Liver (tissue), 9 donors: Measurements from ENCODE around the gene JAZF1. TPM values are rescaled to one million over a fixed set of nuclear protein-coding genes. Genes with fewer than 3 reads are reported as not detected.

Experiments used
- DNase-seq: peaks from one replicate; pipeline ENCODE4 v3.0.0-alpha.2; 2017; ENCODE audit warnings: low spot score
- H3K27ac ChIP-seq, 2 donors: one replicate each; pipeline ENCODE4 v1.7.0; 2013; ENCODE audit warnings: inconsistent platforms in 2 of 2, low read length in 2 of 2, control low read depth in 1 of 2, low read depth in 1 of 2, mild to moderate bottlenecking in 1 of 2
- H3K27me3 ChIP-seq, 4 donors: one replicate each; pipeline versions ENCODE4 v1.6.1 to v1.7.0; 2013; ENCODE audit warnings: low read length in 3 of 4, inconsistent platforms in 1 of 4, mild to moderate bottlenecking in 1 of 4, moderate library complexity in 1 of 4; ENCODE audit not compliant: control insufficient read depth in 4 of 4, insufficient read depth in 4 of 4
- H3K36me3 ChIP-seq, 4 donors: one replicate each; pipeline versions ENCODE4 v1.6.1 to v1.7.0; 2013; ENCODE audit warnings: low read length in 3 of 4, mild to moderate bottlenecking in 3 of 4, low read depth in 1 of 4, moderate library complexity in 1 of 4; ENCODE audit not compliant: control insufficient read depth in 4 of 4, insufficient read depth in 3 of 4
- H3K4me1 ChIP-seq, 4 donors: one replicate each; pipeline versions ENCODE4 v1.6.1 to v1.7.0; 2013; ENCODE audit warnings: low read length in 3 of 4, mild to moderate bottlenecking in 3 of 4, moderate library complexity in 1 of 4; ENCODE audit not compliant: control insufficient read depth in 4 of 4, insufficient read depth in 4 of 4
- H3K4me3 ChIP-seq, 3 donors: one replicate each; pipeline versions ENCODE4 v1.6.1 to v1.7.0; 2013; ENCODE audit warnings: low read length in 3 of 3, control low read depth in 1 of 3, low read depth in 1 of 3, mild to moderate bottlenecking in 1 of 3
- H3K9ac ChIP-seq, 2 donors: one replicate each; pipeline ENCODE4 v1.7.0; 2013; ENCODE audit warnings: low read length in 2 of 2, mild to moderate bottlenecking in 2 of 2, moderate library complexity in 2 of 2, control low read depth in 1 of 2, low read depth in 1 of 2
- H3K9me3 ChIP-seq, 4 donors: one replicate each; pipeline versions ENCODE4 v1.6.1 to v1.7.0; 2013; ENCODE audit warnings: low read length in 3 of 4; ENCODE audit not compliant: control insufficient read depth in 4 of 4
- EGR1 ChIP-seq, 2 donors: IDR thresholded peaks; 2 replicates each; pipeline ENCODE4 v1.6.1; 2016 to 2018; ENCODE audit warnings: antibody characterized with exemption in 2 of 2, low read depth in 2 of 2
- FOXA2 ChIP-seq: IDR thresholded peaks from 2 replicates; pipeline ENCODE4 v1.6.1; 2016; ENCODE audit warnings: antibody characterized with exemption
- REST ChIP-seq: IDR thresholded peaks from 2 replicates; pipeline ENCODE4 v1.6.1; 2016; ENCODE audit warnings: antibody characterized with exemption, mild to moderate bottlenecking
- RXRA ChIP-seq, 2 donors: IDR thresholded peaks; 2 replicates each; pipeline ENCODE4 v1.6.1; 2017 to 2018; ENCODE audit warnings: antibody characterized with exemption in 2 of 2, mild to moderate bottlenecking in 1 of 2
- TAF1 ChIP-seq: conservative IDR thresholded peaks from 2 replicates; pipeline ENCODE4 v1.6.1; 2016; ENCODE audit warnings: antibody characterized with exemption, mild to moderate bottlenecking
- WGBS: extraction: QIAGEN DNeasy Blood & Tissue Kit; methylation state at CpG from one replicate; pipeline ENCODE4 v1.1.7; 2013; 5-methylcytosine and 5-hydroxymethylcytosine counted together
- polyA plus RNA-seq, 2 donors: library from polyadenylated mRNA; stranded (reverse) in 1 of 2; unstranded in 1 of 2; fragments of 200-250 nt in 1 of 2; fragments of >200 nt in 1 of 2; fragmentation: Nextera tagmentation in 1 of 2; extraction: Ambion mirVana in 1 of 2; gene quantifications; one replicate each; pipeline versions ENCODE4 v1.2.1 to v1.2.3, GENCODE V29; 2013 to 2015
- total RNA-seq, 2 donors: library from RNA; depleted of rRNA; stranded (reverse); fragments of >200 nt; gene quantifications; one replicate each; pipeline ENCODE4 v1.2.3, GENCODE V29; 2014
- TF ChIP-seq, protein P1 (sequence below): IDR thresholded peaks from 2 replicates; pipeline ENCODE4 v1.6.1; 2016; ENCODE audit warnings: antibody characterized with exemption
- TF ChIP-seq, protein P2 (sequence below): fragments of 150-350 bp; IDR thresholded peaks from 2 replicates; pipeline ENCODE4 v1.5.1; 2017; ENCODE audit warnings: improper control_type of control experiment, low read depth, low read length; ENCODE audit not compliant: missing input control
- TF ChIP-seq, protein P3 (sequence below): IDR thresholded peaks from 2 replicates; pipeline ENCODE4 v1.6.1; 2016; ENCODE audit warnings: antibody characterized with exemption
- donor health status: healthy.
- donor health status: healthy.
- donor health status: healthy.
- donor health status: healthy.
- donor health status: healthy.

Gene JAZF1
- total and polyA plus RNA-seq, 4 donors = 2.7 to 17.8 (median 4.0) TPM

- peaks cover 0 to 17% (median 13%) of the 10 kb centered on the region in 4 donors for H3K4me1 ChIP-seq
- no peaks in the 10 kb centered on the region for H3K9me3 ChIP-seq
- TF ChIP-seq REST (no peak), EGR1 (IDR thresholded peaks at IDR 0.05; ENCODE audit: low read depth in 2 of 2) (no peak)
- no peaks in the 10 kb centered on the region for H3K27me3 ChIP-seq
- WGBS = 89% methylated on average over 9 of the region's 9 CpGs
- no peak overlapping the region for H3K27ac ChIP-seq
- no peak overlapping the region for H3K4me3 ChIP-seq
- H3K9ac ChIP-seq = no peak overlapping the region
- H3K36me3 ChIP-seq = no peaks in the 10 kb centered on the region
- DNase-seq = no peak
Measured at GRCh38 chr7:28032738-28033380, 147.7 kb downstream of the JAZF1 start.

DNA sequence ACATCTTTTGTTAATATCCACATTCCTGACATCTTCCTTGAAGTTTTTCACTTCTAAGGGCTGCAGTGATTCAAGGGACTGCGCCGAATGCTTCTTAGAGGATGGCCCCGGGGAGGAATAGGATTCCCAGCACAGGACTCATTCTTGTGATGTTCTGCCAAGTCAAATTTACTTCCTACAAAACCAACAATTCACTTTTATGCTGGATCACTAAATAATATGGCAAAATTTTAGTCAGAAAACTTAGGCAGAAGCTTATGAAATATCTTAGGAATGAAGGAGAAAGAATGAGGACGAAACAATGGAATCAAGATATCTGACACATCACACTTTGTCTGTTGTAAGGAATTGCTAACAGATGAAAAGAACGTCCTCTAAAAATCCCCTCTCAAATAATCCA, 151.5 kb downstream of the JAZF1 start:
- no peak overlapping the region for H3K27ac ChIP-seq
- no peak overlapping the region for H3K4me3 ChIP-seq
- WGBS = 81% methylated on average over 5 of the region's 5 CpGs
- TF ChIP-seq REST (no peak), TAF1 (no peak), RXRA (IDR thresholded peaks at IDR 0.05) (no peak), FOXA2 (no peak)
- TF ChIP-seq, protein P1, sequence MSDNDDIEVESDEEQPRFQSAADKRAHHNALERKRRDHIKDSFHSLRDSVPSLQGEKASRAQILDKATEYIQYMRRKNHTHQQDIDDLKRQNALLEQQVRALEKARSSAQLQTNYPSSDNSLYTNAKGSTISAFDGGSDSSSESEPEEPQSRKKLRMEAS = no peak
- TF ChIP-seq, protein P2, sequence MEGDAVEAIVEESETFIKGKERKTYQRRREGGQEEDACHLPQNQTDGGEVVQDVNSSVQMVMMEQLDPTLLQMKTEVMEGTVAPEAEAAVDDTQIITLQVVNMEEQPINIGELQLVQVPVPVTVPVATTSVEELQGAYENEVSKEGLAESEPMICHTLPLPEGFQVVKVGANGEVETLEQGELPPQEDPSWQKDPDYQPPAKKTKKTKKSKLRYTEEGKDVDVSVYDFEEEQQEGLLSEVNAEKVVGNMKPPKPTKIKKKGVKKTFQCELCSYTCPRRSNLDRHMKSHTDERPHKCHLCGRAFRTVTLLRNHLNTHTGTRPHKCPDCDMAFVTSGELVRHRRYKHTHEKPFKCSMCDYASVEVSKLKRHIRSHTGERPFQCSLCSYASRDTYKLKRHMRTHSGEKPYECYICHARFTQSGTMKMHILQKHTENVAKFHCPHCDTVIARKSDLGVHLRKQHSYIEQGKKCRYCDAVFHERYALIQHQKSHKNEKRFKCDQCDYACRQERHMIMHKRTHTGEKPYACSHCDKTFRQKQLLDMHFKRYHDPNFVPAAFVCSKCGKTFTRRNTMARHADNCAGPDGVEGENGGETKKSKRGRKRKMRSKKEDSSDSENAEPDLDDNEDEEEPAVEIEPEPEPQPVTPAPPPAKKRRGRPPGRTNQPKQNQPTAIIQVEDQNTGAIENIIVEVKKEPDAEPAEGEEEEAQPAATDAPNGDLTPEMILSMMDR = no peak
- TF ChIP-seq, protein P3, sequence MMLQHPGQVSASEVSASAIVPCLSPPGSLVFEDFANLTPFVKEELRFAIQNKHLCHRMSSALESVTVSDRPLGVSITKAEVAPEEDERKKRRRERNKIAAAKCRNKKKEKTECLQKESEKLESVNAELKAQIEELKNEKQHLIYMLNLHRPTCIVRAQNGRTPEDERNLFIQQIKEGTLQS = no peak
- no peak for DNase-seq
- H3K4me1 ChIP-seq = no peaks in the 10 kb centered on the region
- H3K27me3 ChIP-seq = no peaks in the 10 kb centered on the region
- H3K9me3 ChIP-seq = no peaks in the 10 kb centered on the region
- no peak overlapping the region for H3K9ac ChIP-seq
- no peaks in the 10 kb centered on the region for H3K36me3 ChIP-seq
